Measurements from ENCODE around the gene FAM47E. TPM values are rescaled to one million over a fixed set of nuclear protein-coding genes. Genes with fewer than 3 reads are reported as not detected.

FAM47E gene
- total and polyA plus RNA-seq, 2 of the 13 experiments (the other 11 are each of a cell fraction or from before 2014, with no cell fraction given) = 0.33 to 0.66 TPM

DNA sequence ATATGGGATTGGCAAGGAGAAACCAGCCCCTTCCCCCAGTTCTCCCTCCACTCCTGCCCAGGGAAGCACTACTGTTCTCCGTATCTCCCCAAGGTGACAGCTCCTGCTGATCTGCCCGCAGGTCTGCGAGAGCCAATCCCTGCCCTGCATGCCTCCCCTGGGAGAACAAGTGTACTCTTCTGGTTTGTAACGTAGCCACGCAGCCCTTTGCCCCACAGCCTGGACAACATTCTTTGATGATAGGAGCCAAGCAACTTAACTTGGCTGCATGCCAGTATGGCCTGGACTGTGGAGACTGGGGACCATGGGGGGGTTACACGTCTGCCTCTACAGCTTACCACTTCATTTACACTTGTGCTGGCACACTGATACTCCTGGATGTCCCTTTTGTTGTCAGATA lies 57.0 kb downstream of the FAM47E start (continued):
- TF ChIP-seq, protein P1, sequence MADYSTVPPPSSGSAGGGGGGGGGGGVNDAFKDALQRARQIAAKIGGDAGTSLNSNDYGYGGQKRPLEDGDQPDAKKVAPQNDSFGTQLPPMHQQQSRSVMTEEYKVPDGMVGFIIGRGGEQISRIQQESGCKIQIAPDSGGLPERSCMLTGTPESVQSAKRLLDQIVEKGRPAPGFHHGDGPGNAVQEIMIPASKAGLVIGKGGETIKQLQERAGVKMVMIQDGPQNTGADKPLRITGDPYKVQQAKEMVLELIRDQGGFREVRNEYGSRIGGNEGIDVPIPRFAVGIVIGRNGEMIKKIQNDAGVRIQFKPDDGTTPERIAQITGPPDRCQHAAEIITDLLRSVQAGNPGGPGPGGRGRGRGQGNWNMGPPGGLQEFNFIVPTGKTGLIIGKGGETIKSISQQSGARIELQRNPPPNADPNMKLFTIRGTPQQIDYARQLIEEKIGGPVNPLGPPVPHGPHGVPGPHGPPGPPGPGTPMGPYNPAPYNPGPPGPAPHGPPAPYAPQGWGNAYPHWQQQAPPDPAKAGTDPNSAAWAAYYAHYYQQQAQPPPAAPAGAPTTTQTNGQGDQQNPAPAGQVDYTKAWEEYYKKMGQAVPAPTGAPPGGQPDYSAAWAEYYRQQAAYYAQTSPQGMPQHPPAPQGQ (CRISPR knock-in tag; IDR thresholded peaks at IDR 0.05; ENCODE audit: borderline replicate concordance) = no peak
- no peak for TF ChIP-seq SP1 (IDR thresholded peaks at IDR 0.05)
- no peak for TF ChIP-seq SP1 (CRISPR knock-in tag; IDR thresholded peaks at IDR 0.05)
- TF ChIP-seq, protein P2, sequence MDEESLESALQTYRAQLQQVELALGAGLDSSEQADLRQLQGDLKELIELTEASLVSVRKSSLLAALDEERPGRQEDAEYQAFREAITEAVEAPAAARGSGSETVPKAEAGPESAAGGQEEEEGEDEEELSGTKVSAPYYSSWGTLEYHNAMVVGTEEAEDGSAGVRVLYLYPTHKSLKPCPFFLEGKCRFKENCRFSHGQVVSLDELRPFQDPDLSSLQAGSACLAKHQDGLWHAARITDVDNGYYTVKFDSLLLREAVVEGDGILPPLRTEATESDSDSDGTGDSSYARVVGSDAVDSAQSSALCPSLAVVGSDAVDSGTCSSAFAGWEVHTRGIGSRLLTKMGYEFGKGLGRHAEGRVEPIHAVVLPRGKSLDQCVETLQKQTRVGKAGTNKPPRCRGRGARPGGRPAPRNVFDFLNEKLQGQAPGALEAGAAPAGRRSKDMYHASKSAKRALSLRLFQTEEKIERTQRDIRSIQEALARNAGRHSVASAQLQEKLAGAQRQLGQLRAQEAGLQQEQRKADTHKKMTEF (CRISPR knock-in tag; IDR thresholded peaks at IDR 0.05) = peak; percentile 57; the same call in 1 of the 2 replicates
- no peak for TF ChIP-seq CBFB (CRISPR knock-in tag; IDR thresholded peaks at IDR 0.05)
- TF ChIP-seq NCOA1 (CRISPR knock-in tag; IDR thresholded peaks at IDR 0.05) = no peak
- peak; percentile 56 for TF ChIP-seq HNF4A (CRISPR knock-in tag; IDR thresholded peaks at IDR 0.05)
- no peak for TF ChIP-seq ZNF75D (CRISPR knock-in tag; IDR thresholded peaks at IDR 0.05; ENCODE audit: borderline replicate concordance)
- no peak for TF ChIP-seq ZNF207 (IDR thresholded peaks at IDR 0.05; ENCODE audit: borderline replicate concordance)
- no peak for TF ChIP-seq ZNF10 (CRISPR knock-in tag; IDR thresholded peaks at IDR 0.05; ENCODE audit: borderline replicate concordance, low read depth)
- TF ChIP-seq ZNF12 (CRISPR knock-in tag; IDR thresholded peaks at IDR 0.05) = no peak
- peak; percentile 42; the same call in 1 of the 2 replicates for TF ChIP-seq NFYB (CRISPR knock-in tag; IDR thresholded peaks at IDR 0.05)
- TF ChIP-seq, protein P3, sequence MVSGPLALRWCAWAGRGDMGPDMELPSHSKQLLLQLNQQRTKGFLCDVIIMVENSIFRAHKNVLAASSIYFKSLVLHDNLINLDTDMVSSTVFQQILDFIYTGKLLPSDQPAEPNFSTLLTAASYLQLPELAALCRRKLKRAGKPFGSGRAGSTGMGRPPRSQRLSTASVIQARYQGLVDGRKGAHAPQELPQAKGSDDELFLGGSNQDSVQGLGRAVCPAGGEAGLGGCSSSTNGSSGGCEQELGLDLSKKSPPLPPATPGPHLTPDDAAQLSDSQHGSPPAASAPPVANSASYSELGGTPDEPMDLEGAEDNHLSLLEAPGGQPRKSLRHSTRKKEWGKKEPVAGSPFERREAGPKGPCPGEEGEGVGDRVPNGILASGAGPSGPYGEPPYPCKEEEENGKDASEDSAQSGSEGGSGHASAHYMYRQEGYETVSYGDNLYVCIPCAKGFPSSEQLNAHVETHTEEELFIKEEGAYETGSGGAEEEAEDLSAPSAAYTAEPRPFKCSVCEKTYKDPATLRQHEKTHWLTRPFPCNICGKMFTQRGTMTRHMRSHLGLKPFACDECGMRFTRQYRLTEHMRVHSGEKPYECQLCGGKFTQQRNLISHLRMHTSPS (CRISPR knock-in tag; IDR thresholded peaks at IDR 0.05; ENCODE audit: low read depth) = peak; percentile 63; the same call in 1 of the 2 replicates
- TF ChIP-seq FOSL1 (CRISPR knock-in tag; IDR thresholded peaks at IDR 0.05; ENCODE audit: borderline replicate concordance) = no peak
- TF ChIP-seq ZNF274 (CRISPR knock-in tag; IDR thresholded peaks at IDR 0.05) = no peak
- peak; percentile 43; the same call in 1 of the 2 replicates for TF ChIP-seq MXD4 (CRISPR knock-in tag; IDR thresholded peaks at IDR 0.05)
- no peak for TF ChIP-seq CAMTA2 (CRISPR knock-in tag; IDR thresholded peaks at IDR 0.05; ENCODE audit: borderline replicate concordance)
- TF ChIP-seq, protein P4, sequence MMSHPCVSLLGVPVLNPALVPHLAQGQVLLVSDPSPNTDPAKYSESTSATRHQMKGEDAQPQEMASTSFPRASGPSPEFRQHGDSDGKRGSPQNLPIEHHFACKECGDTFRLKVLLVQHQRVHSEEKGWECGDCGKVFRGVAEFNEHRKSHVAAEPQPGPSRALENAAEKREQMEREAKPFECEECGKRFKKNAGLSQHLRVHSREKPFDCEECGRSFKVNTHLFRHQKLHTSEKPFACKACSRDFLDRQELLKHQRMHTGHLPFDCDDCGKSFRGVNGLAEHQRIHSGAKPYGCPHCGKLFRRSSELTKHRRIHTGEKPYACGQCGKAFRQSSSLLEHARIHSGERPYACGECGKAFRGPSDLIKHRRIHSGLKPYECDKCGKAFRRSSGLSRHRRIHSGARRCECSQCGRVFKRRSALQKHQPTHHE (CRISPR knock-in tag; IDR thresholded peaks at IDR 0.05; ENCODE audit: borderline replicate concordance) = no peak
- TF ChIP-seq ZFP1 (CRISPR knock-in tag; IDR thresholded peaks at IDR 0.05) = no peak
- 0 out of 2 replicates have a peak, but pooled peaks have one; percentile 33 for TF ChIP-seq ARNTL (CRISPR knock-in tag; IDR thresholded peaks at IDR 0.05)
- no peak for TF ChIP-seq TAF1 (CRISPR knock-in tag; IDR thresholded peaks at IDR 0.05)
- TF ChIP-seq ZNF614 (CRISPR knock-in tag; IDR thresholded peaks at IDR 0.05; ENCODE audit: borderline replicate concordance) = 0 out of 2 replicates have a peak, but pooled peaks have one; percentile 28
- TF ChIP-seq, protein P5, sequence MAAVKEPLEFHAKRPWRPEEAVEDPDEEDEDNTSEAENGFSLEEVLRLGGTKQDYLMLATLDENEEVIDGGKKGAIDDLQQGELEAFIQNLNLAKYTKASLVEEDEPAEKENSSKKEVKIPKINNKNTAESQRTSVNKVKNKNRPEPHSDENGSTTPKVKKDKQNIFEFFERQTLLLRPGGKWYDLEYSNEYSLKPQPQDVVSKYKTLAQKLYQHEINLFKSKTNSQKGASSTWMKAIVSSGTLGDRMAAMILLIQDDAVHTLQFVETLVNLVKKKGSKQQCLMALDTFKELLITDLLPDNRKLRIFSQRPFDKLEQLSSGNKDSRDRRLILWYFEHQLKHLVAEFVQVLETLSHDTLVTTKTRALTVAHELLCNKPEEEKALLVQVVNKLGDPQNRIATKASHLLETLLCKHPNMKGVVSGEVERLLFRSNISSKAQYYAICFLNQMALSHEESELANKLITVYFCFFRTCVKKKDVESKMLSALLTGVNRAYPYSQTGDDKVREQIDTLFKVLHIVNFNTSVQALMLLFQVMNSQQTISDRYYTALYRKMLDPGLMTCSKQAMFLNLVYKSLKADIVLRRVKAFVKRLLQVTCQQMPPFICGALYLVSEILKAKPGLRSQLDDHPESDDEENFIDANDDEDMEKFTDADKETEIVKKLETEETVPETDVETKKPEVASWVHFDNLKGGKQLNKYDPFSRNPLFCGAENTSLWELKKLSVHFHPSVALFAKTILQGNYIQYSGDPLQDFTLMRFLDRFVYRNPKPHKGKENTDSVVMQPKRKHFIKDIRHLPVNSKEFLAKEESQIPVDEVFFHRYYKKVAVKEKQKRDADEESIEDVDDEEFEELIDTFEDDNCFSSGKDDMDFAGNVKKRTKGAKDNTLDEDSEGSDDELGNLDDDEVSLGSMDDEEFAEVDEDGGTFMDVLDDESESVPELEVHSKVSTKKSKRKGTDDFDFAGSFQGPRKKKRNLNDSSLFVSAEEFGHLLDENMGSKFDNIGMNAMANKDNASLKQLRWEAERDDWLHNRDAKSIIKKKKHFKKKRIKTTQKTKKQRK (IDR thresholded peaks at IDR 0.05; ENCODE audit: low read length) = no peak
